ENCODE measurements around the gene MTREX. TPM values are rescaled to one million over a fixed set of nuclear protein-coding genes. Genes with fewer than 3 reads are reported as not detected.

Gene MTREX
- total and polyA plus RNA-seq, 12 donors, result 22.8 to 87.5 (median 58.9) TPM

GRCh38 chr5:55383254-55383653, 75.5 kb downstream of the MTREX start:
- peaks cover 0 to 13% (median 12%) of the 10 kb centered on the region in 3 donors for H3K9me3 ChIP-seq (replicated peaks in 1 of 3)
- H3K27me3 ChIP-seq, result no peaks in the 10 kb centered on the region
- H3K4me1 ChIP-seq (replicated peaks in 1 of 2), result no peaks in the 10 kb centered on the region
- intact Hi-C loops (cut with DNase I), result no loop called here
- no peak overlapping the region for H3K4me3 ChIP-seq
- no peak for DNase-seq
- no peak overlapping the region for H3K27ac ChIP-seq
- H3K36me3 ChIP-seq (replicated peaks in 1 of 2), result peaks cover 0 to 4% of the 10 kb centered on the region in 2 donors
- TF ChIP-seq POLR2A (IDR thresholded peaks at IDR 0.05), result no peak
- TF ChIP-seq CTCF (IDR thresholded peaks at IDR 0.05), result no peak

- peaks cover 0 to 5% of the 10 kb centered on the region in 2 donors for H3K36me3 ChIP-seq (replicated peaks in 1 of 2)
- H3K4me1 ChIP-seq (replicated peaks in 1 of 2), result no peaks in the 10 kb centered on the region
- TF ChIP-seq POLR2A (IDR thresholded peaks at IDR 0.05), result no peak
- no peak for TF ChIP-seq CTCF (IDR thresholded peaks at IDR 0.05)
- peaks cover 0 to 13% (median 12%) of the 10 kb centered on the region in 3 donors for H3K9me3 ChIP-seq (replicated peaks in 1 of 3)
- H3K27ac ChIP-seq, result no peak overlapping the region
- WGBS, 4 donors, result 95 to 100% (median 98%) methylated on average over 2 of the region's 2 CpGs
- no peaks in the 10 kb centered on the region for H3K27me3 ChIP-seq
- intact Hi-C loops (cut with DNase I), result no loop called here
- no peak for DNase-seq
- no peak overlapping the region for H3K4me3 ChIP-seq
Observed at GRCh38 chr5:55384072-55384471, 76.3 kb downstream of the MTREX start.

GRCh38 chr5:55385227-55385626, 77.4 kb downstream of the MTREX start:
- Histone ChIP-seq H3K9me3 (replicated peaks in 1 of 3) (peaks cover 0 to 13% (median 12%) of the 10 kb centered on the region in 3 donors), H3K4me3 (no peak overlapping the region), H3K27ac (no peak overlapping the region), H3K36me3 (replicated peaks in 1 of 2) (peaks cover 0 to 5% of the 10 kb centered on the region in 2 donors), H3K27me3 (no peaks in the 10 kb centered on the region), H3K4me1 (replicated peaks in 1 of 2) (peaks cover 0 to 8% of the 10 kb centered on the region in 2 donors)
- no peak for DNase-seq
- 94 to 100% (median 96%) methylated on average over 1 of the region's 1 CpG; no CpG with 5 or more reads in 1 of the 4 donors for WGBS, 4 donors
- intact Hi-C loops (cut with DNase I), result no loop called here
- TF ChIP-seq POLR2A (IDR thresholded peaks at IDR 0.05) (no peak), CTCF (IDR thresholded peaks at IDR 0.05) (no peak)

GRCh38 chr5:55385846-55386245, 78.1 kb downstream of the MTREX start:
- DNase-seq, result no peak
- Histone ChIP-seq H3K4me3 (no peak overlapping the region), H3K9me3 (replicated peaks in 1 of 3) (peaks cover 0 to 13% (median 12%) of the 10 kb centered on the region in 3 donors), H3K27ac (no peak overlapping the region), H3K4me1 (replicated peaks in 1 of 2) (peaks cover 0 to 14% of the 10 kb centered on the region in 2 donors), H3K27me3 (no peaks in the 10 kb centered on the region), H3K36me3 (replicated peaks in 1 of 2) (peaks cover 0 to 5% of the 10 kb centered on the region in 2 donors)
- WGBS, 4 donors, result 89 to 93% (median 91%) methylated on average over 3 of the region's 3 CpGs
- no peak for TF ChIP-seq CTCF (IDR thresholded peaks at IDR 0.05)
- no peak for TF ChIP-seq POLR2A (IDR thresholded peaks at IDR 0.05)
- intact Hi-C loops (cut with DNase I), result no loop called here

All from adrenal gland (tissue), 12 donors.